ENCODE measurements around the gene SERPINE2.

SERPINE2 gene

GRCh38 chr2:223937535-223937934 is 101.6 kb downstream of the SERPINE2 start:
- no peak for DNase-seq
- Histone ChIP-seq H3K27ac (no peak overlapping the region), H3K4me3 (ENCODE audit: low read depth, low read length) (no peak overlapping the region), H3K36me3 (replicated peaks) (no peaks in the 10 kb centered on the region), H3K27me3 (replicated peaks) (no peaks in the 10 kb centered on the region)
- in situ Hi-C loops (cut with HindIII; ENCODE audit: low pct_ligation_motif_present, low sequenced_read_pairs) = no loop called here
- TF ChIP-seq, protein P1, sequence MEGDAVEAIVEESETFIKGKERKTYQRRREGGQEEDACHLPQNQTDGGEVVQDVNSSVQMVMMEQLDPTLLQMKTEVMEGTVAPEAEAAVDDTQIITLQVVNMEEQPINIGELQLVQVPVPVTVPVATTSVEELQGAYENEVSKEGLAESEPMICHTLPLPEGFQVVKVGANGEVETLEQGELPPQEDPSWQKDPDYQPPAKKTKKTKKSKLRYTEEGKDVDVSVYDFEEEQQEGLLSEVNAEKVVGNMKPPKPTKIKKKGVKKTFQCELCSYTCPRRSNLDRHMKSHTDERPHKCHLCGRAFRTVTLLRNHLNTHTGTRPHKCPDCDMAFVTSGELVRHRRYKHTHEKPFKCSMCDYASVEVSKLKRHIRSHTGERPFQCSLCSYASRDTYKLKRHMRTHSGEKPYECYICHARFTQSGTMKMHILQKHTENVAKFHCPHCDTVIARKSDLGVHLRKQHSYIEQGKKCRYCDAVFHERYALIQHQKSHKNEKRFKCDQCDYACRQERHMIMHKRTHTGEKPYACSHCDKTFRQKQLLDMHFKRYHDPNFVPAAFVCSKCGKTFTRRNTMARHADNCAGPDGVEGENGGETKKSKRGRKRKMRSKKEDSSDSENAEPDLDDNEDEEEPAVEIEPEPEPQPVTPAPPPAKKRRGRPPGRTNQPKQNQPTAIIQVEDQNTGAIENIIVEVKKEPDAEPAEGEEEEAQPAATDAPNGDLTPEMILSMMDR (IDR thresholded peaks at IDR 0.05; ENCODE audit: low read depth, low read length, missing control alignments) = no peak

DNA sequence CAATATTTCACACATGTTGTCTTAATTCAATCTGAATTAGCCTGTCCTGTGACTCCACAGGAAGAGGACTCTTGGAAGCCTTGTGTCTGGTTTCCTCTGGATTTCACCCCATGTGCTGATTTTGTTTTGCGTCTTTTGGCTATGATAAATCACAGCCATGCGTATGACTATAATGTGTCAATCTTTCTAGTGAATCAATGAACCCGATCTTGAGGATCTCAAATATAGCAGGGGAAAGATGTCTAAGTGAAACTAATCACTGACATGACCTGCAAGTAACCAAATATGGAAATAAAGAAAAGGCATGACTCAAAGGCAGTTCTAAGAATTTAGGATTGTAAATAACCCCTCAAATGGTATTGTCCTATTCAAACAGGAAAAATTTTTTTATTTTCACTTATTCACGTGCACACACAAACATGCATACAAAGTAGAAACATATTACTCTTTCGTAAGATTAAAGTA is 102.2 kb downstream of the SERPINE2 start:
- Histone ChIP-seq H3K4me3 (ENCODE audit: low read depth, low read length) (no peak overlapping the region), H3K27ac (no peak overlapping the region), H3K36me3 (replicated peaks) (no peaks in the 10 kb centered on the region), H3K27me3 (replicated peaks) (no peaks in the 10 kb centered on the region)
- in situ Hi-C loops (cut with HindIII; ENCODE audit: low pct_ligation_motif_present, low sequenced_read_pairs) = no loop called here
- TF ChIP-seq, protein P1 (IDR thresholded peaks at IDR 0.05; ENCODE audit: low read depth, low read length, missing control alignments) = no peak
- no peak for DNase-seq

DNA sequence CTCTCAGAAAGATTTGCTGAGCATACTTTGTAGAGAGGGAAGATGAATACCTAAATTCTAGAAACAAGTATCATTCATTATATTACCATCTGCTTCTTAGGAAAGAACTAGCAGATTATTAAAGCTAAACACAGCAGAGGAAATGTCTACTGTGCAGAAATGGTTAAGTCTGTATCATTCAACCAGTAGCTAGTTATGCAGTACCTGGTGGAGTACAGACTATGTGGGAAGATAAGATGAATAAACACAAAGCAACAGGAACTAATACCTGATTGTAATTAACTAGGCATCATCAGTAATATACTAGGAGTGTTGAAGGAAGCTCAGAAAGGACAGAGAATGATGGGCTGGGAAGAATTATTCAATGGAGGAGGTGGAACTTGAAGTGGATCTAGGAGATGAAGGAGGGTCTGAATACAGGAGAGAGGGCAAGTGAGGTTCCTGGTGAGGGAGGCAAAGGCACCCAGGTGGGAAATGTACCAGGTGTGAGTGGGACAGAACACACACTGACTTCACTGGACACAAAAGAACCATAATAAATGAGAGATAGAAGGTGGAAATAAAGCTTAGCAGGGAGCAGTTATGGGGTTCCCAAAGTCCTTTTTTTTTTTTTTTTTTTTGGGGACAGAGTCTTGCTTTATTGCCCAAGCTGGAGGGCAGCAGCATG is 103.5 kb downstream of the SERPINE2 start:
- in situ Hi-C loops (cut with HindIII; ENCODE audit: low pct_ligation_motif_present, low sequenced_read_pairs) = no loop called here
- H3K27ac ChIP-seq = no peak overlapping the region

DNA sequence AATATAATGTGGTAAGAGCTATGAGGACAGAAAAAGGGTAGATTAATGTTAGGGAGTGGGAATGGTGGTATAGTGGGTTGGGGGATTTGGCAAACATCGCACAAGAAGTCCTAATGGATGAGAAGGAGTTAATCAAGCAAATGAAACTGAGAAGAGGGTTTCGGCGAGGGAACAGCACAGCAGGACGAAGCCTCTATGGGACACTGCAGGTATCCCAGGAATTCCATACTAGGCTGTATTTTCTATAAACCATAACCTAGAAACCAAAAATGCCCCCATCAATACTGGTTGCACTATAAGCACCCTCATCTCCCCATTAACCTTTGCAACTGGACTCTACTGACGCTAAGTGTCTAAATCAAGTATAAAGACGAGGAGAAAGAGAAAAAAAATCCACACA is 104.2 kb downstream of the SERPINE2 start:
- Histone ChIP-seq H3K4me3 (ENCODE audit: low read depth, low read length) (no peak overlapping the region), H3K27ac (no peak overlapping the region), H3K27me3 (replicated peaks) (no peaks in the 10 kb centered on the region), H3K36me3 (replicated peaks) (no peaks in the 10 kb centered on the region)
- TF ChIP-seq, protein P1 (IDR thresholded peaks at IDR 0.05; ENCODE audit: low read depth, low read length, missing control alignments) = no peak
- no peak for DNase-seq
- in situ Hi-C loops (cut with HindIII; ENCODE audit: low pct_ligation_motif_present, low sequenced_read_pairs) = no loop called here

More for the DNA sequence above, 103.5 kb downstream of the SERPINE2 start:
- Histone ChIP-seq H3K4me3 (ENCODE audit: low read depth, low read length) (no peak overlapping the region), H3K36me3 (replicated peaks) (no peaks in the 10 kb centered on the region), H3K27me3 (replicated peaks) (no peaks in the 10 kb centered on the region)
- TF ChIP-seq, protein P1 (IDR thresholded peaks at IDR 0.05; ENCODE audit: low read depth, low read length, missing control alignments) = no peak
- no peak for DNase-seq

- Histone ChIP-seq H3K27me3 (replicated peaks) (no peaks in the 10 kb centered on the region), H3K4me3 (ENCODE audit: low read depth, low read length) (no peak overlapping the region), H3K27ac (no peak overlapping the region), H3K36me3 (replicated peaks) (no peaks in the 10 kb centered on the region)
- TF ChIP-seq, protein P1 (IDR thresholded peaks at IDR 0.05; ENCODE audit: low read depth, low read length, missing control alignments) = no peak
- DNase-seq = no peak
- in situ Hi-C loops (cut with HindIII; ENCODE audit: low pct_ligation_motif_present, low sequenced_read_pairs) = no loop called here
These were observed 106.0 kb downstream of the SERPINE2 start for GRCh38 chr2:223932816-223933800.
